Epithelial cell of esophagus (primary cell): ENCODE results near the gene SAMD10.

ENCODE experiments used
- DNase-seq: peaks from one replicate; pipeline ENCODE4 v3.0.0; 2010; ENCODE audit warnings: low read depth
- H3K4me3 ChIP-seq: 2 replicates; pipeline ENCODE4 v1.5.1; 2011; ENCODE audit warnings: mild to moderate bottlenecking, low read length, control low read depth
- TF ChIP-seq, protein P1 (sequence below): IDR thresholded peaks from 2 replicates; pipeline ENCODE4 v1.5.1; 2011; ENCODE audit warnings: low read depth, mild to moderate bottlenecking, low read length, control low read depth, inconsistent platforms; ENCODE audit not compliant: insufficient read depth; ENCODE audit errors: missing control alignments

The SAMD10 gene

DNA sequence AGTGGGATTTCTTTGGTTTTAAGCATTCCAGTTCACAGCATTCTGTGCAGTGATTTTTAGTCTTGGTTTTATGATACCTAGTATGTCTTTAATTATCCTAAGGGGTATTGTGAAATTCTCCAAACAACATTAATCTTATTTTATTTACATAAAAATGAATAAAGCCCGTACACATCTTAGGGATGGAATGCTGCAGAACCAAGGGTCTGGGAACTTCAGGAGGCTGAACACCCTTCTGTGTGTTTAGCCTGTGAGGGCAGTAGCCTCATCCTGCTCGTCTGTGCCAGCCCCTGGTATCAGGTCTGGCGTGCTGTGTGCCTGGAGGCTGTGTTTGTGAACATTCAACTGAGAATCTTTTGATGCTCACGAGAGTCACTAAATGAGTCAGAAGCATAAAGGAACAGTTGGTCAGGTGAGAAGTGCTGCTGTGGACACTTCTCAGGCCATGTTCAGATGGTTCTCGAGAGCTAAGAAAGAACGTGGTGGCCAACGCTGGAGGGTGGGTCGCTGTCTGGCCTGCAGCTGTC lies 31.3 kb upstream of the SAMD10 start:
- H3K4me3 ChIP-seq = no peak overlapping the region
- DNase-seq = peak; percentile 28
- TF ChIP-seq, protein P1, sequence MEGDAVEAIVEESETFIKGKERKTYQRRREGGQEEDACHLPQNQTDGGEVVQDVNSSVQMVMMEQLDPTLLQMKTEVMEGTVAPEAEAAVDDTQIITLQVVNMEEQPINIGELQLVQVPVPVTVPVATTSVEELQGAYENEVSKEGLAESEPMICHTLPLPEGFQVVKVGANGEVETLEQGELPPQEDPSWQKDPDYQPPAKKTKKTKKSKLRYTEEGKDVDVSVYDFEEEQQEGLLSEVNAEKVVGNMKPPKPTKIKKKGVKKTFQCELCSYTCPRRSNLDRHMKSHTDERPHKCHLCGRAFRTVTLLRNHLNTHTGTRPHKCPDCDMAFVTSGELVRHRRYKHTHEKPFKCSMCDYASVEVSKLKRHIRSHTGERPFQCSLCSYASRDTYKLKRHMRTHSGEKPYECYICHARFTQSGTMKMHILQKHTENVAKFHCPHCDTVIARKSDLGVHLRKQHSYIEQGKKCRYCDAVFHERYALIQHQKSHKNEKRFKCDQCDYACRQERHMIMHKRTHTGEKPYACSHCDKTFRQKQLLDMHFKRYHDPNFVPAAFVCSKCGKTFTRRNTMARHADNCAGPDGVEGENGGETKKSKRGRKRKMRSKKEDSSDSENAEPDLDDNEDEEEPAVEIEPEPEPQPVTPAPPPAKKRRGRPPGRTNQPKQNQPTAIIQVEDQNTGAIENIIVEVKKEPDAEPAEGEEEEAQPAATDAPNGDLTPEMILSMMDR = no peak

GRCh38 chr20:64009811-64010387 lies 30.5 kb upstream of the SAMD10 start:
- DNase-seq = no peak
- no peak overlapping the region for H3K4me3 ChIP-seq
- TF ChIP-seq, protein P1 = no peak

- TF ChIP-seq, protein P1 = no peak
- H3K4me3 ChIP-seq = no peak overlapping the region
- DNase-seq = no peak
These were observed 27.5 kb upstream of the SAMD10 start for GRCh38 chr20:64006902-64007301.

- DNase-seq = no peak
- TF ChIP-seq, protein P1 = no peak
- no peak overlapping the region for H3K4me3 ChIP-seq
These were observed 27.0 kb upstream of the SAMD10 start for GRCh38 chr20:64006490-64006889.

- no peak overlapping the region for H3K4me3 ChIP-seq
- no peak for DNase-seq
- TF ChIP-seq, protein P1 = no peak
These were observed 26.0 kb upstream of the SAMD10 start for GRCh38 chr20:64005394-64005793.

DNA sequence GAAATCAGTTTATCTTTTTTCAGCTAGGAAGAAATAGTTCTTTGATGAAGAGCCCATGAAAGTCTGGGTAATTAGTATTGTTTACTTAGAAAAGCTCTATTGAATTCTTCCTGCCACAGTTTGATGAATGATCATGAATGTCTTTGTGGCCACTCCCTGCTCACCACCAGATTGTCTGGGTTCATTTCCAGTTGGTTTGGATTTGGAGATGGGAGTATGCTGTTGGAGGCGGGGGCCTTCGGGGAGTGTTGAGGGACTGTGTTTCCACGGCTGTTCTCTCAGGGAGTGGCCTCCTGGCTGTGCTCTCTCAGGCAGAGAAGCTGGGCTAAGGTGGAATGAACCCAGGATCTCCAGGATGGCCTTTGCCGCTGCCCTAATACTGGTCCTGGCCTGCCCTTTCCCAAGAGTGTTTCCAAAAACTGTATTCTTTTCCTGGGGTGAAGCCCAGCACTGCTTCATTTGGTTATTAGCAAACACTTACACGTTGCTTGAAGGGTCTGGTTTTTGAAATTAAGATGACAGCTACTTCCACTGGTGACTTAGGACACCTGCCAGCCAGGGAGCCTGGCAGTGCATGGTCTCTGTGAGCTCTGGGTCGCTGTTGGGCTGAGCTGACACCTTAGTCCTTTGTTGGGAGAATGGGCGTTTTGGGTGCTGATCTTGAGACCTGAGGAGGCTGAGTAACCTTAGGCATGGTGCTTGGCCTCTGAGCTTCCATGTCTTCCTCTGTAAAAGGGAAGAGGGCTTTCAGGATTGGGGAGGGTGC lies 24.7 kb upstream of the SAMD10 start:
- DNase-seq = peak; percentile 39

More for the DNA sequence above, 24.7 kb upstream of the SAMD10 start:
- TF ChIP-seq, protein P1 = no peak
- no peak overlapping the region for H3K4me3 ChIP-seq
